ENCODE data around the gene PNPLA3. TPM values are rescaled to one million over a fixed set of nuclear protein-coding genes. Genes with fewer than 3 reads are reported as not detected.
A peak's percentile ranks its signal among the peaks of the same experiment; 100 is the strongest.

PNPLA3 gene
- total and polyA plus RNA-seq, 3 donors from 2014 or later: 0.53 to 1.7 (median 0.93) TPM

DNA sequence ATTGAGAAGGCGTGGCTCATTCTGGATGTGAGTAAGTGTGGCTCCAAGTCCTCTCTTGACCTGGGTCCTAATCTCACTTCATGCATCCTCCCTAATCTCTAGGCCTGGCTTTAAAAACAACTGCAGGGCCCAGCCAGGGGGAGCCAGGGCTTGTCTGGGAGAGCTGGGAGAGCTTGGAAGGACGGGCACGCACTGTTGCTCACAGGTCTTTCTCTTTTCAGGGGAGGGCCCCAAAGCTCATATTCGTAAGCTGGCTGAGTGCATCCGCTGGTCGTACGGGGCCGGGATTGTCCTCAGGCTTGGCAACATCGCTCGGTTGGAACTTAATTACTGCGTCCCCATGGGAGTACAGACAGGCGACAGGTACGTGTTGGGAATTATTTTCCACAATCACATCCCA lies 66.4 kb downstream of the PNPLA3 start:
- intact Hi-C loops (cut with DNase I; ENCODE audit: low total_unique reads): loop anchor here (5.0 kb wide), 1 partner anchor 637 kb away; no protein-coding TSS in a partner anchor
- Histone ChIP-seq H3K27me3 (no peaks in the 10 kb centered on the region), H3K4me3 (no peak overlapping the region), H3K9me3 (no peaks in the 10 kb centered on the region), H3K27ac (no peak overlapping the region), H3K36me3 (ENCODE audit: low read depth, missing control alignments) (no peaks in the 10 kb centered on the region), H3K4me1 (no peaks in the 10 kb centered on the region)
- no peak for TF ChIP-seq POLR2A (IDR thresholded peaks at IDR 0.05)
- no peak for TF ChIP-seq CTCF (IDR thresholded peaks at IDR 0.05)
- WGBS, 2 donors: 89 to 91% methylated on average over 13 of the region's 13 CpGs
- DNase-seq: no peak

- intact Hi-C loops (cut with DNase I; ENCODE audit: low total_unique reads): loop anchor here (5.0 kb wide), 1 partner anchor 636 kb away; no protein-coding TSS in a partner anchor
- no peaks in the 10 kb centered on the region for H3K9me3 ChIP-seq
- no peaks in the 10 kb centered on the region for H3K4me1 ChIP-seq
- H3K27me3 ChIP-seq: no peaks in the 10 kb centered on the region
- H3K36me3 ChIP-seq (ENCODE audit: low read depth, missing control alignments): no peaks in the 10 kb centered on the region
- no peak overlapping the region for H3K27ac ChIP-seq
- no peak overlapping the region for H3K4me3 ChIP-seq
- 93 to 94% methylated on average over 11 of the region's 11 CpGs for WGBS, 2 donors
- TF ChIP-seq CTCF (IDR thresholded peaks at IDR 0.05): no peak
- TF ChIP-seq POLR2A (IDR thresholded peaks at IDR 0.05): no peak
- DNase-seq: no peak
These were observed 67.9 kb downstream of the PNPLA3 start for GRCh38 chr22:43991316-43992020.

GRCh38 chr22:43992331-43992821 lies 68.8 kb downstream of the PNPLA3 start:
- no peaks in the 10 kb centered on the region for H3K27me3 ChIP-seq
- intact Hi-C loops (cut with DNase I; ENCODE audit: low total_unique reads): loop anchor here (5.0 kb wide), 1 partner anchor 635 kb away; no protein-coding TSS in a partner anchor
- no peaks in the 10 kb centered on the region for H3K36me3 ChIP-seq (ENCODE audit: low read depth, missing control alignments)
- WGBS, 2 donors: 77 to 89% methylated on average over 15 to 16 of the region's 16 CpGs
- no peak for DNase-seq
- H3K4me3 ChIP-seq: no peak overlapping the region
- H3K4me1 ChIP-seq: no peaks in the 10 kb centered on the region
- TF ChIP-seq POLR2A (IDR thresholded peaks at IDR 0.05) (no peak), CTCF (IDR thresholded peaks at IDR 0.05) (no peak)
- no peak overlapping the region for H3K27ac ChIP-seq
- no peaks in the 10 kb centered on the region for H3K9me3 ChIP-seq

GRCh38 chr22:43993072-43993760 lies 69.6 kb downstream of the PNPLA3 start:
- TF ChIP-seq POLR2A (IDR thresholded peaks at IDR 0.05) (no peak), CTCF (IDR thresholded peaks at IDR 0.05) (peak; percentile 86 to 92 (median 88))
- H3K9me3 ChIP-seq: no peaks in the 10 kb centered on the region
- 39 to 51% methylated on average over 14 to 20 of the region's 20 CpGs for WGBS, 2 donors
- no peaks in the 10 kb centered on the region for H3K4me1 ChIP-seq
- H3K27ac ChIP-seq: no peak overlapping the region
- H3K27me3 ChIP-seq: no peaks in the 10 kb centered on the region
- intact Hi-C loops (cut with DNase I; ENCODE audit: low total_unique reads): loop anchor here (5.0 kb wide), 1 partner anchor 634 kb away; no protein-coding TSS in a partner anchor
- H3K36me3 ChIP-seq (ENCODE audit: low read depth, missing control alignments): no peaks in the 10 kb centered on the region
- peak; percentile 66 for DNase-seq
- H3K4me3 ChIP-seq: no peak overlapping the region

Data from testis (tissue), 3 donors.